ENCODE measurements around the gene NOC2L. TPM values are rescaled to one million over a fixed set of nuclear protein-coding genes. Genes with fewer than 3 reads are reported as not detected.

NOC2L gene
- total RNA-seq, 1 donor from 2014 or later, result 33.2 TPM

DNA sequence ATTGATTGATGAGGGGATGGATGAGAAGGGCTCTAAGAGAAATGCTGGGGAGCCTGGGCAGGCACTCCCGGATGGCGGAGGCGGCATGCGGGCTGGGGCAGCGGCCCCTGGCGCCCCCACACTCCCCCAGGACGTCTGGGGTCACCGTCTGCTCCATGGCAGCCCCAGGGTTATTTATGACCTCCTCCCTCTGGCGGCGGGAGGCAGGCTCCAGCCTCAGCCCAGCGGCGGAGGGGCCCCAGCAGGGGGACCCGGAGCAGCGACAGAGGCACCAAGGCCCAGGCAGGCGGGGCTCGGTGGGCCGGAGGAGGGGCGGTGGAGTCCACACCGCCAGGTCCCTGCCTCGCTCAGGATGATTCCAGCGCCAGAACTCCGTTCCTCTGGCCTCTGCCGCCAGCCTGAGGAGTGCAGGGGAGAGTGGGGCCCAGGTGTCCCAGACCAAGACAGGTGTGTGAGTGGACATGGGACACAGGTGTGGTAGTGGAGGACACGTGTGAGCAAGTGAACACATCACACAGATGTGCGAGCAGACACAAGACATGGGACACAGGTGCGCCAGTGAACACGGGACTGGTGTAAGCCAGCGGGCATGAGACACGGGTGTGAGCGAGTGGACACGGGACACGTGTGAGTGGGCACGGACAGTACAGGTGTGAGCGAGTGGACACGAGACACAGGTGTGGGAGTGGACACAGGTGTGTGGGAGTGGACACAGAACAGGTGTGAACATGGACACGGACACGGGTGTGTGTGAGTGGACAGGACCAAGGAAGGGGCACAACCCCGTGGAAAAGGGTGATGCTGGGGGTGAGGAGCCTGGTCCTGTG, 37.8 kb downstream of the NOC2L start:
- TF ChIP-seq, protein P1, sequence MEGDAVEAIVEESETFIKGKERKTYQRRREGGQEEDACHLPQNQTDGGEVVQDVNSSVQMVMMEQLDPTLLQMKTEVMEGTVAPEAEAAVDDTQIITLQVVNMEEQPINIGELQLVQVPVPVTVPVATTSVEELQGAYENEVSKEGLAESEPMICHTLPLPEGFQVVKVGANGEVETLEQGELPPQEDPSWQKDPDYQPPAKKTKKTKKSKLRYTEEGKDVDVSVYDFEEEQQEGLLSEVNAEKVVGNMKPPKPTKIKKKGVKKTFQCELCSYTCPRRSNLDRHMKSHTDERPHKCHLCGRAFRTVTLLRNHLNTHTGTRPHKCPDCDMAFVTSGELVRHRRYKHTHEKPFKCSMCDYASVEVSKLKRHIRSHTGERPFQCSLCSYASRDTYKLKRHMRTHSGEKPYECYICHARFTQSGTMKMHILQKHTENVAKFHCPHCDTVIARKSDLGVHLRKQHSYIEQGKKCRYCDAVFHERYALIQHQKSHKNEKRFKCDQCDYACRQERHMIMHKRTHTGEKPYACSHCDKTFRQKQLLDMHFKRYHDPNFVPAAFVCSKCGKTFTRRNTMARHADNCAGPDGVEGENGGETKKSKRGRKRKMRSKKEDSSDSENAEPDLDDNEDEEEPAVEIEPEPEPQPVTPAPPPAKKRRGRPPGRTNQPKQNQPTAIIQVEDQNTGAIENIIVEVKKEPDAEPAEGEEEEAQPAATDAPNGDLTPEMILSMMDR (IDR thresholded peaks at IDR 0.05), result peak; percentile 45 to 67 (median 61)
- no peaks in the 10 kb centered on the region for H3K9me3 ChIP-seq
- intact Hi-C loops (cut with DNase I), result loop anchor here (1.0 kb wide), 1 partner anchor 17 kb away; no protein-coding TSS in a partner anchor
- H3K36me3 ChIP-seq, result no peaks in the 10 kb centered on the region
- peaks cover 2% of the 10 kb centered on the region for H3K27me3 ChIP-seq
- peaks cover 22 to 32% of the 10 kb centered on the region in 2 donors for H3K4me1 ChIP-seq
- peak overlapping the region in 1 of 2 donors; percentile 28 for H3K4me3 ChIP-seq
- H3K27ac ChIP-seq, result no peak overlapping the region
- peak in 1 of 2 donors; percentile 79 for DNase-seq (ENCODE audit: low spot score in 2 of 2)

GRCh38 chr1:920521-920920, 38.5 kb downstream of the NOC2L start:
- intact Hi-C loops (cut with DNase I), result no loop called here
- H3K27me3 ChIP-seq, result no peaks in the 10 kb centered on the region
- peaks cover 22 to 33% of the 10 kb centered on the region in 2 donors for H3K4me1 ChIP-seq
- H3K9me3 ChIP-seq, result no peaks in the 10 kb centered on the region
- H3K36me3 ChIP-seq, result no peaks in the 10 kb centered on the region
- H3K4me3 ChIP-seq, result peak overlapping the region in 1 of 2 donors; percentile 28
- no peak overlapping the region for H3K27ac ChIP-seq
- TF ChIP-seq, protein P1 (IDR thresholded peaks at IDR 0.05), result no peak
- DNase-seq (ENCODE audit: low spot score in 2 of 2), result no peak

GRCh38 chr1:920010-920409, 39.0 kb downstream of the NOC2L start:
- Histone ChIP-seq H3K27ac (no peak overlapping the region), H3K9me3 (no peaks in the 10 kb centered on the region), H3K27me3 (no peaks in the 10 kb centered on the region), H3K4me3 (no peak overlapping the region), H3K36me3 (no peaks in the 10 kb centered on the region), H3K4me1 (peaks cover 22 to 30% of the 10 kb centered on the region in 2 donors)
- intact Hi-C loops (cut with DNase I), result no loop called here
- no peak for DNase-seq (ENCODE audit: low spot score in 2 of 2)
- TF ChIP-seq, protein P1 (IDR thresholded peaks at IDR 0.05), result no peak

DNA sequence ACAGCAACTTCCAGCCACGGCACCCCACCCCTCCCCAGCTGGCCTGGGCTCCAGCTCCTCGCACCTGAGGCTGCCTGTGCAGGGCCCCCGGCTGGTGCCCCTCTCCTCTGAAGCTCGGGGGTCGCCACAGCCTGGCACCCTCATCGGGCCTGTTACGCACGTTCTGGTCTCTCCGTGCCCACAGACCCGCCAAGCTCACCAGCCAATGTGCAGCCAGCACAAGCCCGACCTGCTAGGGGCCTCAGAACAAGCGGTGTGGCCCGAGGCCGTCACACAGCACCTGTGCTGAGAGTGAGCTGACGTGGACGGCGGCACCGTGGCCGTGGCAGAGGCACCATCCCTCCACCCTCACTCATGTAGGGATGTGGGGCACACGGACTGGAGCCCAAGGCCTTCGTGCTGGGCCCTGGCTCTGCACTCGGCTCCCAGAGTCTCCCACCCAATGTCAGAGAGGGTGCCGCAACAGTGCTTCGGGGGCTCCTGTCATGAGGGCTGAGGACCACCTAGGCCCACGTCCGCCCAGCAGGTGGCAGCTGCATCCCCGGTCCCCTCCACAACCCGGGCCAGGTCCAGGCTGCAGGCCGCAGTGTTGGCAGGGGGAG, 39.7 kb downstream of the NOC2L start:
- H3K36me3 ChIP-seq, result no peaks in the 10 kb centered on the region
- intact Hi-C loops (cut with DNase I), result no loop called here
- TF ChIP-seq, protein P1 (IDR thresholded peaks at IDR 0.05), result no peak
- H3K4me3 ChIP-seq, result no peak overlapping the region
- H3K27me3 ChIP-seq, result no peaks in the 10 kb centered on the region
- no peak overlapping the region for H3K27ac ChIP-seq
- peaks cover 19 to 28% of the 10 kb centered on the region in 2 donors for H3K4me1 ChIP-seq
- no peak for DNase-seq (ENCODE audit: low spot score in 2 of 2)
- no peaks in the 10 kb centered on the region for H3K9me3 ChIP-seq

DNA sequence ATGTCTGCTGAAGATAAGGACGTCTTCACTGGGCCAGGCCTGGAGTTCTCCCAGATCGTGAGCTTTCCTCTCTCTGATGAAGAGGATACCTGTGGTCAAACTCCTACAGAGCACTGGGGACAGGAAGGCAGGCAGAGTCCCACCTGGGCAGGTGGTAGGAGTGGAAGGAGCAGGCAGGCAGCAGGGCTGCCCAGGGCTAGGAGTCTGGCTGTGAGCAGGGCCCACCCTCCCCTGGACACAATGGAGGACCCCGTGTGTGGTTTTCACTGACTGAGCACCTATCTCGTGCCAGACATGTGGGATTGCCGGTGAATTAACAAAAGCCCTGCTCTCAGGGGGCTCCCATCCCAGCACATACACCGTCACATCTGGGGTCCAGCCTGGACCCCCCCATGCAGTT, 40.2 kb downstream of the NOC2L start:
- Histone ChIP-seq H3K9me3 (no peaks in the 10 kb centered on the region), H3K4me3 (no peak overlapping the region), H3K27me3 (no peaks in the 10 kb centered on the region), H3K27ac (no peak overlapping the region), H3K4me1 (peaks cover 19 to 28% of the 10 kb centered on the region in 2 donors), H3K36me3 (no peaks in the 10 kb centered on the region)
- no peak for DNase-seq (ENCODE audit: low spot score in 2 of 2)
- TF ChIP-seq, protein P1 (IDR thresholded peaks at IDR 0.05), result no peak
- intact Hi-C loops (cut with DNase I), result no loop called here
